OCI-LY1 (cell line): ENCODE results near the gene SIGLEC1.

ENCODE experiments used
- H2AFZ ChIP-seq: fragments of 200-600 bp; sonication (generic), shearing (Covaris generic); 2 replicates; pipeline ENCODE4 v1.6.0; 2014; ENCODE audit warnings: antibody characterized with exemption, mild to moderate bottlenecking, low read length
- H3F3A ChIP-seq: fragments of 200-600 bp; sonication (generic), shearing (Covaris generic); 2 replicates; pipeline ENCODE4 v1.6.0; 2014; ENCODE audit warnings: mild to moderate bottlenecking, antibody characterized with exemption, low read length, moderate library complexity; ENCODE audit not compliant: insufficient read depth
- H3K27ac ChIP-seq: fragments of 200-600 bp; sonication (generic); 2 replicates; pipeline ENCODE4 v1.5.1; 2014; ENCODE audit warnings: low read length, mixed run types, mild to moderate bottlenecking, low read depth; ENCODE audit not compliant: poor library complexity, severe bottlenecking
- H3K27me3 ChIP-seq: fragments of 200-600 bp; sonication (generic); 2 replicates; pipeline ENCODE4 v1.6.0; 2014; ENCODE audit warnings: antibody characterized with exemption, mild to moderate bottlenecking, low read length, moderate library complexity; ENCODE audit not compliant: insufficient read depth
- H3K36me3 ChIP-seq: fragments of 200-600 bp; sonication (generic); 2 replicates; pipeline ENCODE4 v1.6.1; 2014; ENCODE audit warnings: mild to moderate bottlenecking, antibody characterized with exemption, low read length, moderate library complexity, mixed read lengths; ENCODE audit not compliant: insufficient read depth
- H3K4me1 ChIP-seq: fragments of 200-600 bp; sonication (generic); 2 replicates; pipeline ENCODE4 v1.5.1; 2014; ENCODE audit warnings: mild to moderate bottlenecking, low read length, moderate library complexity; ENCODE audit not compliant: insufficient read depth, severe bottlenecking
- H3K4me2 ChIP-seq: fragments of 200-600 bp; sonication (generic), shearing (Covaris generic); 2 replicates; pipeline ENCODE4 v1.6.1; 2014; ENCODE audit warnings: low read length
- H3K4me3 ChIP-seq: fragments of 200-600 bp; sonication (generic); 2 replicates; pipeline ENCODE4 v1.5.1; 2014; ENCODE audit warnings: low read length, low read depth, mild to moderate bottlenecking, mixed read lengths; ENCODE audit not compliant: poor library complexity, severe bottlenecking
- H3K79me2 ChIP-seq: fragments of 200-600 bp; shearing (Covaris generic); 2 replicates; pipeline ENCODE4 v1.6.1; 2016; ENCODE audit warnings: mixed run types, low read length, mixed read lengths; ENCODE audit not compliant: insufficient read depth
- H3K9ac ChIP-seq: fragments of 200-600 bp; sonication (generic), shearing (Covaris generic); 2 replicates; pipeline ENCODE4 v1.6.1; 2014; ENCODE audit warnings: mild to moderate bottlenecking, low read length, mixed read lengths
- H3K9me2 ChIP-seq: fragments of 200-600 bp; sonication (generic), shearing (Covaris generic); 2 replicates; pipeline ENCODE4 v1.6.1; 2014; ENCODE audit warnings: low read depth, mild to moderate bottlenecking, low read length, mixed read lengths
- H3K9me3 ChIP-seq: fragments of 200-600 bp; shearing (Covaris generic); 2 replicates; pipeline ENCODE4 v1.6.1; 2014; ENCODE audit warnings: low read length, mixed read lengths
- H4K20me1 ChIP-seq: fragments of 200-600 bp; sonication (generic), shearing (Covaris generic); 2 replicates; pipeline ENCODE4 v1.6.0; 2016; ENCODE audit warnings: mild to moderate bottlenecking, low read length; ENCODE audit not compliant: insufficient read depth
- EZH2 ChIP-seq: fragments of 200-600 bp; sonication (generic), shearing (Covaris generic); IDR thresholded peaks from 2 replicates; pipeline ENCODE4 v1.8.0; 2017; ENCODE audit warnings: borderline replicate concordance, mixed run types, mild to moderate bottlenecking, antibody characterized with exemption, low read length, moderate library complexity, mixed read lengths
- TF ChIP-seq, protein P1 (sequence below): fragments of 200-600 bp; sonication (generic), shearing (Covaris generic); IDR thresholded peaks from 2 replicates; pipeline ENCODE4 v1.5.1; 2017; ENCODE audit warnings: mild to moderate bottlenecking, antibody characterized with exemption, low read length, moderate library complexity, mixed read lengths

SIGLEC1 gene

DNA sequence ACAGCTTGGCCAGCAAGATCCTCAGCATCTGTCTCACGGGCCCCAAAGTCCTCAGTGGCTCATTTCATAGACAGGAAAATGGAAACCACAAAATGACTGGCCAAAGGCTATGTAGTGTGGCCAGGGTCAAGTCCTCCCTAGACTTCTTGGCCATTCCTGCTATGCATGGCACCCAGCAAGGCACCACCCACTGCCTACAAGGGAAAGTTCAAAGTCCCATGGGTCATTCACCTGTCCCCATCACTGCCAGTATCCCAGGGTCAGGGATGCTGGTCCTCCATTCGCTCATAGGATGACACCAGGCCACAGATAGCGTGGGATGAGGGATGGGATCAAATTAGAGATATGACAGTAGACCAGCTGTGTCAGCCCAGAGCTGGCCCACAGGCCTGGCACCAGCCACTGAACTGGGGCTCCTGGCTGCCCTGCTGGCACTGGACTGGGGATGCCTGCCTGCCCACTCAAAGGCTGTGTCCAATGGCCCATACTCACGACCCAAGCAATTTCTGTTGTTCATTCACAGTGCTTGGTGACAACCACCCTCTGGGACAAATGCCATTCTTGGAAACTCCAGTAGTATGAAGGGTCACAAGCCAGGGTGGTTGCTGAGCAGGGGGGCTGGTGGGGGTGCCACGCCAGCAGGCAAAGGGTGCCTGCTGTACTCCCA lies 43.5 kb upstream of the SIGLEC1 start:
- TF ChIP-seq EZH2: no peak
- TF ChIP-seq, protein P1, sequence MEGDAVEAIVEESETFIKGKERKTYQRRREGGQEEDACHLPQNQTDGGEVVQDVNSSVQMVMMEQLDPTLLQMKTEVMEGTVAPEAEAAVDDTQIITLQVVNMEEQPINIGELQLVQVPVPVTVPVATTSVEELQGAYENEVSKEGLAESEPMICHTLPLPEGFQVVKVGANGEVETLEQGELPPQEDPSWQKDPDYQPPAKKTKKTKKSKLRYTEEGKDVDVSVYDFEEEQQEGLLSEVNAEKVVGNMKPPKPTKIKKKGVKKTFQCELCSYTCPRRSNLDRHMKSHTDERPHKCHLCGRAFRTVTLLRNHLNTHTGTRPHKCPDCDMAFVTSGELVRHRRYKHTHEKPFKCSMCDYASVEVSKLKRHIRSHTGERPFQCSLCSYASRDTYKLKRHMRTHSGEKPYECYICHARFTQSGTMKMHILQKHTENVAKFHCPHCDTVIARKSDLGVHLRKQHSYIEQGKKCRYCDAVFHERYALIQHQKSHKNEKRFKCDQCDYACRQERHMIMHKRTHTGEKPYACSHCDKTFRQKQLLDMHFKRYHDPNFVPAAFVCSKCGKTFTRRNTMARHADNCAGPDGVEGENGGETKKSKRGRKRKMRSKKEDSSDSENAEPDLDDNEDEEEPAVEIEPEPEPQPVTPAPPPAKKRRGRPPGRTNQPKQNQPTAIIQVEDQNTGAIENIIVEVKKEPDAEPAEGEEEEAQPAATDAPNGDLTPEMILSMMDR: no peak
- no peak overlapping the region for H3K9ac ChIP-seq

DNA sequence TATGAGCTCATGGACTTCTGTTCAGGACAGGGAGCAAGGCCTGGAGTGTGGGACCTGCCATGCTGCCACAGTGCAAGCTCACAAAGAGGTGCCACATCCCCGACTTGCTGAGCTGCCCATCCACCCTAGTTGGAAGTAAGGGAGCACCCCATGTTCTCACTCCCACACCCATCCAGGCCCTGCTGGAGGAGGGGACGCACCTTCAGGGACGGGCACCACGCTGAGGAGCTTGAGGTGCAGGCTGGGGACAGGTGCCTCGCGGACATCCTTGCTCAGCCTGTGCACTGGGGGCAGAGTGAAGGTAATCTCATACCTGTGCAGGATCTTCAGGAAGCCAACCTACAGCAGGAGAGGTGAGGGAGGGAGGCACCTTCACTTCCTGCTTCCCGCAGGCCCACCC lies 42.9 kb upstream of the SIGLEC1 start:
- Histone ChIP-seq H4K20me1 (no peaks in the 10 kb centered on the region), H3K36me3 (peaks cover 17% of the 10 kb centered on the region)
- no peak for TF ChIP-seq EZH2
- TF ChIP-seq, protein P1: no peak

More for the DNA sequence above, 43.5 kb upstream of the SIGLEC1 start:
- no peak overlapping the region for H3K4me2 ChIP-seq
- no peaks in the 10 kb centered on the region for H3K9me2 ChIP-seq
- H3K36me3 ChIP-seq: peaks cover 17% of the 10 kb centered on the region
- peaks cover 4% of the 10 kb centered on the region for H3K4me1 ChIP-seq
- no peak overlapping the region for H2AFZ ChIP-seq
- H4K20me1 ChIP-seq: no peaks in the 10 kb centered on the region
- no peak overlapping the region for H3K27ac ChIP-seq
- no peaks in the 10 kb centered on the region for H3K79me2 ChIP-seq
- H3F3A ChIP-seq: no peaks in the 10 kb centered on the region
- no peaks in the 10 kb centered on the region for H3K27me3 ChIP-seq
- no peaks in the 10 kb centered on the region for H3K9me3 ChIP-seq
- no peak overlapping the region for H3K4me3 ChIP-seq

DNA sequence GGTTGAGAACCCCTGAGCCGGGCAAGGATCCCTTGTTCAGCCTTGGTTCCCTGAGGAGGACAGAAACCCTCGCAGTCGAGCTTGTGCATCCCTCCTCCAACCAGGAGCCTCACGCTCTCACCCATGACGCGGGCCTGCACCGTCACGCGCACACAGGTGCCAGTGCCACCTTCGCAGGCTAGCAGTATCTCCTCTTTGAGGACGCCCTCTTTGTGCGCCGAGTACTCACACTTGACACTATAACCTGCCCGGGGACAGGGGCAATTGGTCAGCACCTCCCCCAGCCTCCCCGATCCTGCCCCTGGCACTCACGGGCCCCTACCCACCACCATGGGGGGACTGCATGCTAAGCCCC lies 41.9 kb upstream of the SIGLEC1 start:
- Histone ChIP-seq H4K20me1 (no peaks in the 10 kb centered on the region), H3K9me2 (no peaks in the 10 kb centered on the region), H3K27ac (no peak overlapping the region), H3K9ac (no peak overlapping the region), H3F3A (no peaks in the 10 kb centered on the region), H3K36me3 (peaks cover 17% of the 10 kb centered on the region), H2AFZ (no peak overlapping the region), H3K79me2 (no peaks in the 10 kb centered on the region), H3K9me3 (no peaks in the 10 kb centered on the region), H3K4me3 (no peak overlapping the region), H3K4me1 (no peaks in the 10 kb centered on the region), H3K4me2 (no peak overlapping the region), H3K27me3 (no peaks in the 10 kb centered on the region)
- TF ChIP-seq, protein P1: no peak
- TF ChIP-seq EZH2: no peak

More for the DNA sequence above, 42.9 kb upstream of the SIGLEC1 start:
- no peak overlapping the region for H3K4me2 ChIP-seq
- H3K79me2 ChIP-seq: no peaks in the 10 kb centered on the region
- H2AFZ ChIP-seq: no peak overlapping the region
- no peaks in the 10 kb centered on the region for H3F3A ChIP-seq
- no peak overlapping the region for H3K27ac ChIP-seq
- no peak overlapping the region for H3K9ac ChIP-seq
- no peaks in the 10 kb centered on the region for H3K27me3 ChIP-seq
- no peaks in the 10 kb centered on the region for H3K9me2 ChIP-seq
- H3K4me1 ChIP-seq: no peaks in the 10 kb centered on the region
- no peaks in the 10 kb centered on the region for H3K9me3 ChIP-seq
- no peak overlapping the region for H3K4me3 ChIP-seq
